SK-N-SH (cell line): ENCODE results near the gene FAM43A. TPM values are rescaled to one million over a fixed set of nuclear protein-coding genes. Genes with fewer than 3 reads are reported as not detected.
A peak's percentile ranks its signal among the peaks of the same experiment; 100 is the strongest.

ENCODE experiments used
- CTCF ChIA-PET: fragments of 300-600, 350-600 bp; formaldehyde crosslinking; extraction: SDS; loops from one replicate; lab custom pipeline; 2021; lab: Yijun Ruan, JAX
- POLR2A ChIA-PET: fragments of 350-600 bp; sonication (Branson Sonifier 250); formaldehyde crosslinking; extraction: SDS; loops from one replicate; lab custom pipeline; 2020; ENCODE audit warnings: antibody characterized with exemption, inconsistent platforms; lab: Yijun Ruan, JAX
- DNase-seq: peaks from one replicate; pipeline ENCODE4 v3.0.0; 2012
- H2AFZ ChIP-seq: fragments of 200-600 bp; sonication (generic); 2 replicates; pipeline ENCODE4 v1.8.1; 2016; ENCODE audit warnings: antibody characterized with exemption, mild to moderate bottlenecking, low read depth
- H3F3A ChIP-seq: fragments of 200-600 bp; sonication (generic); replicated peaks from 2 replicates; pipeline ENCODE3; 2016; ENCODE audit warnings: antibody characterized with exemption, mild to moderate bottlenecking; ENCODE audit not compliant: insufficient read depth
- H3K27ac ChIP-seq, 2 experiments: fragments of 200-500 bp in 1 of 2; fragments of 200-600 bp in 1 of 2; sonication (Bioruptor generic) in 1 of 2; sonication (generic), shearing (Covaris generic) in 1 of 2; 2 replicates each; pipeline versions ENCODE4 v1.5.1 to v1.6.1; 2014 to 2016; ENCODE audit warnings: low read depth in 2 of 2, inconsistent platforms in 1 of 2, low read length in 1 of 2, mild to moderate bottlenecking in 1 of 2, mixed read lengths in 1 of 2
- H3K27me3 ChIP-seq: fragments of 200-600 bp; sonication (generic), shearing (Covaris generic); 2 replicates; pipeline ENCODE4 v1.6.1; 2016; ENCODE audit warnings: mixed run types; ENCODE audit not compliant: insufficient read depth
- H3K36me3 ChIP-seq, 2 experiments: fragments of 200-500 bp in 1 of 2; fragments of 200-600 bp in 1 of 2; sonication (Bioruptor generic) in 1 of 2; sonication (generic) in 1 of 2; replicated peaks in 1 of 2; 2 replicates each; pipeline versions ENCODE3 to v1.5.1; 2014 to 2016; ENCODE audit warnings: low read length in 1 of 2, mild to moderate bottlenecking in 1 of 2; ENCODE audit not compliant: insufficient read depth in 2 of 2, control insufficient read depth in 1 of 2
- H3K4me1 ChIP-seq, 2 experiments: fragments of 200-500 bp in 1 of 2; fragments of 200-600 bp in 1 of 2; sonication (Bioruptor generic) in 1 of 2; sonication (generic), shearing (Covaris generic) in 1 of 2; 2 replicates each; pipeline versions ENCODE4 v1.5.1 to v1.6.1; 2014 to 2016; ENCODE audit warnings: low read depth in 1 of 2, low read length in 1 of 2, mixed run types in 1 of 2; ENCODE audit not compliant: insufficient read depth in 2 of 2, control insufficient read depth in 1 of 2
- H3K4me2 ChIP-seq: fragments of 200-600 bp; sonication (generic), shearing (Covaris generic); 2 replicates; pipeline ENCODE4 v1.6.1; 2017; ENCODE audit warnings: mixed run types
- H3K4me3 ChIP-seq, 2 experiments: fragments of 200-500 bp in 1 of 2; fragments of 200-600 bp in 1 of 2; sonication (Bioruptor generic) in 1 of 2; sonication (generic), shearing (Covaris generic) in 1 of 2; 2 replicates each; pipeline versions ENCODE4 v1.5.1 to v1.8.1; 2014 to 2016; ENCODE audit warnings: low read depth in 2 of 2, inconsistent platforms in 1 of 2, low read length in 1 of 2, mild to moderate bottlenecking in 1 of 2, mixed read lengths in 1 of 2, moderate library complexity in 1 of 2
- H3K79me2 ChIP-seq: fragments of 200-600 bp; sonication (generic); 2 replicates; pipeline ENCODE4 v1.8.1; 2017; ENCODE audit warnings: mild to moderate bottlenecking; ENCODE audit not compliant: insufficient read depth
- H3K9ac ChIP-seq: fragments of 200-600 bp; sonication (generic); 2 replicates; pipeline ENCODE4 v1.6.1; 2017; ENCODE audit warnings: mixed run types
- H3K9me2 ChIP-seq: fragments of 200-600 bp; sonication (generic); 2 replicates; pipeline ENCODE4 v1.6.1; 2017; ENCODE audit warnings: mixed run types
- H3K9me3 ChIP-seq: fragments of 200-600 bp; sonication (generic); 2 replicates; pipeline ENCODE4 v1.6.1; 2017; ENCODE audit warnings: mixed run types, mild to moderate bottlenecking, moderate library complexity
- H4K20me1 ChIP-seq: fragments of 200-600 bp; sonication (generic); 2 replicates; pipeline ENCODE4 v1.6.1; 2017; ENCODE audit warnings: mild to moderate bottlenecking, mixed run types; ENCODE audit not compliant: insufficient read depth
- CHD2 ChIP-seq: fragments of 150-350 bp; IDR thresholded peaks from 2 replicates; pipeline ENCODE4 v1.6.1; 2018; ENCODE audit warnings: low read length; ENCODE audit not compliant: partially characterized antibody
- CTCF ChIP-seq: fragments of 200-600 bp; sonication (generic); IDR thresholded peaks from 2 replicates; pipeline ENCODE4 v1.6.1; 2017; ENCODE audit warnings: antibody characterized with exemption, mild to moderate bottlenecking, moderate library complexity
- ELF1 ChIP-seq: IDR thresholded peaks from 2 replicates; pipeline ENCODE4 v1.4.0; 2012
- FOXJ3 ChIP-seq: sonication (generic); formaldehyde crosslinking; IDR thresholded peaks from 2 replicates; pipeline ENCODE4 v1.5.1; 2020; ENCODE audit warnings: mild to moderate bottlenecking, missing genetic modification reagents
- FOXM1 ChIP-seq: IDR thresholded peaks from 2 replicates; pipeline ENCODE4 v1.4.0; 2012; ENCODE audit warnings: low read depth, mild to moderate bottlenecking
- JUND ChIP-seq: IDR thresholded peaks from 2 replicates; pipeline ENCODE4 v1.4.0; 2012
- PBX3 ChIP-seq: IDR thresholded peaks from 2 replicates; pipeline ENCODE4; 2012
- RCOR1 ChIP-seq: fragments of 150-350 bp; IDR thresholded peaks from 2 replicates; pipeline ENCODE4 v1.6.1; 2017; ENCODE audit warnings: antibody characterized with exemption, low read length
- RXRA ChIP-seq: IDR thresholded peaks from 2 replicates; pipeline ENCODE4 v1.4.0; 2012; ENCODE audit warnings: low read depth, mild to moderate bottlenecking, borderline replicate concordance
- SIN3A ChIP-seq: IDR thresholded peaks from 2 replicates; pipeline ENCODE4 v1.6.1; 2012; ENCODE audit warnings: low read depth, mild to moderate bottlenecking, low read length, moderate library complexity, borderline replicate concordance
- USF2 ChIP-seq: fragments of 150-350 bp; IDR thresholded peaks from 2 replicates; pipeline ENCODE4 v1.6.1; 2017; ENCODE audit warnings: antibody characterized with exemption, low read length, low read depth, borderline replicate concordance
- WGBS: methylation state at CpG from one replicate; pipeline ENCODE4 v1.1.6; 2017; ENCODE audit warnings: low lambda C conversion rate; 5-methylcytosine and 5-hydroxymethylcytosine counted together
- polyA plus RNA-seq, 3 experiments: library from polyadenylated mRNA; depleted of rRNA; stranded (reverse); fragments of >200 nt; gene quantifications; 2 replicates each; pipeline ENCODE4 v1.2.3, GENCODE V29; 2012
- TF ChIP-seq, protein P1 (sequence below): IDR thresholded peaks from 2 replicates; pipeline ENCODE4 v1.6.1; 2012; ENCODE audit warnings: mild to moderate bottlenecking, low read depth, low read length, moderate library complexity
- TF ChIP-seq, protein P2 (sequence below): IDR thresholded peaks from 2 replicates; pipeline ENCODE4 v1.4.0; 2012; ENCODE audit warnings: low read depth, borderline replicate concordance

Gene FAM43A
- polyA plus RNA-seq, 1 of the 3 experiments (the other 2 are of a cell fraction): 2.4 TPM

GRCh38 chr3:194687638-194688199, 2.0 kb downstream of the FAM43A start:
- CTCF ChIA-PET: interaction anchor here (0.6 to 3.3 kb wide), 30 partner anchors 11 to 582 kb away, joined by 3 to 18 read pairs (median 4); partner anchors contain the start of genes LSG1 and XXYLT1
- no CpG with 5 or more reads among the region's 57 CpGs for WGBS
- POLR2A ChIA-PET: interaction anchor here (0.6 to 2.5 kb wide), 6 partner anchors 15 to 583 kb away, joined by 3 to 10 read pairs (median 4); partner anchors contain the start of genes LSG1 and XXYLT1
- Histone ChIP-seq H3K9me3 (no peaks in the 10 kb centered on the region), H2AFZ (no peak overlapping the region), H3K4me2 (peak overlapping the region; percentile 89), H3K4me3 (peak overlapping the region; percentile 67 to 85; a peak in 3 of 4 replicates), H3K9ac (no peak overlapping the region), H3K9me2 (no peaks in the 10 kb centered on the region), H3K79me2 (no peaks in the 10 kb centered on the region), H4K20me1 (no peaks in the 10 kb centered on the region), H3K27ac (no peak overlapping the region), H3F3A (peaks cover 13% of the 10 kb centered on the region), H3K27me3 (no peaks in the 10 kb centered on the region), H3K4me1 (peaks cover 17 to 57% of the 10 kb centered on the region in 2 experiments), H3K36me3 (peaks cover 0 to 4% of the 10 kb centered on the region in 2 experiments)
- TF ChIP-seq CHD2: no peak
- TF ChIP-seq RXRA: no peak
- TF ChIP-seq SIN3A: no peak
- no peak for TF ChIP-seq ELF1
- no peak for TF ChIP-seq RCOR1
- TF ChIP-seq JUND: no peak
- no peak for TF ChIP-seq PBX3
- TF ChIP-seq, protein P1, sequence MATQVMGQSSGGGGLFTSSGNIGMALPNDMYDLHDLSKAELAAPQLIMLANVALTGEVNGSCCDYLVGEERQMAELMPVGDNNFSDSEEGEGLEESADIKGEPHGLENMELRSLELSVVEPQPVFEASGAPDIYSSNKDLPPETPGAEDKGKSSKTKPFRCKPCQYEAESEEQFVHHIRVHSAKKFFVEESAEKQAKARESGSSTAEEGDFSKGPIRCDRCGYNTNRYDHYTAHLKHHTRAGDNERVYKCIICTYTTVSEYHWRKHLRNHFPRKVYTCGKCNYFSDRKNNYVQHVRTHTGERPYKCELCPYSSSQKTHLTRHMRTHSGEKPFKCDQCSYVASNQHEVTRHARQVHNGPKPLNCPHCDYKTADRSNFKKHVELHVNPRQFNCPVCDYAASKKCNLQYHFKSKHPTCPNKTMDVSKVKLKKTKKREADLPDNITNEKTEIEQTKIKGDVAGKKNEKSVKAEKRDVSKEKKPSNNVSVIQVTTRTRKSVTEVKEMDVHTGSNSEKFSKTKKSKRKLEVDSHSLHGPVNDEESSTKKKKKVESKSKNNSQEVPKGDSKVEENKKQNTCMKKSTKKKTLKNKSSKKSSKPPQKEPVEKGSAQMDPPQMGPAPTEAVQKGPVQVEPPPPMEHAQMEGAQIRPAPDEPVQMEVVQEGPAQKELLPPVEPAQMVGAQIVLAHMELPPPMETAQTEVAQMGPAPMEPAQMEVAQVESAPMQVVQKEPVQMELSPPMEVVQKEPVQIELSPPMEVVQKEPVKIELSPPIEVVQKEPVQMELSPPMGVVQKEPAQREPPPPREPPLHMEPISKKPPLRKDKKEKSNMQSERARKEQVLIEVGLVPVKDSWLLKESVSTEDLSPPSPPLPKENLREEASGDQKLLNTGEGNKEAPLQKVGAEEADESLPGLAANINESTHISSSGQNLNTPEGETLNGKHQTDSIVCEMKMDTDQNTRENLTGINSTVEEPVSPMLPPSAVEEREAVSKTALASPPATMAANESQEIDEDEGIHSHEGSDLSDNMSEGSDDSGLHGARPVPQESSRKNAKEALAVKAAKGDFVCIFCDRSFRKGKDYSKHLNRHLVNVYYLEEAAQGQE: no peak
- no peak for TF ChIP-seq FOXM1
- no peak; the same call in none of the 2 replicates for TF ChIP-seq CTCF
- TF ChIP-seq, protein P2, sequence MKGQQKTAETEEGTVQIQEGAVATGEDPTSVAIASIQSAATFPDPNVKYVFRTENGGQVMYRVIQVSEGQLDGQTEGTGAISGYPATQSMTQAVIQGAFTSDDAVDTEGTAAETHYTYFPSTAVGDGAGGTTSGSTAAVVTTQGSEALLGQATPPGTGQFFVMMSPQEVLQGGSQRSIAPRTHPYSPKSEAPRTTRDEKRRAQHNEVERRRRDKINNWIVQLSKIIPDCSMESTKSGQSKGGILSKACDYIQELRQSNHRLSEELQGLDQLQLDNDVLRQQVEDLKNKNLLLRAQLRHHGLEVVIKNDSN: no peak
- no peak for TF ChIP-seq FOXJ3 (CRISPR knock-in tag)
- no peak for TF ChIP-seq USF2
- DNase-seq: peak; percentile 72
